HTR-8/SVneo (cell line): ENCODE results near the gene DBP.
A peak's percentile ranks its signal among the peaks of the same experiment; 100 is the strongest.

Experiments used
- DNase-seq: peaks from one replicate; pipeline ENCODE4 v3.0.0; 2011; ENCODE audit warnings: low spot score, mixed read lengths; ENCODE audit not compliant: insufficient read length
- FAIRE-seq: peaks from 2 replicates; lab custom pipeline; 2011; peaks lifted over from hg19 to GRCh38; lab: Jason Lieb, UNC

The DBP gene

GRCh38 chr19:48630296-48631063, 6.7 kb downstream of the DBP start:
- DNase-seq (no peak), FAIRE-seq (no peak)

- FAIRE-seq = no peak
- no peak for DNase-seq
Measured at GRCh38 chr19:48629599-48630295, 7.4 kb downstream of the DBP start.

GRCh38 chr19:48629297-48629598, 7.9 kb downstream of the DBP start:
- no peak for DNase-seq
- FAIRE-seq = no peak

- FAIRE-seq (no peak), DNase-seq (no peak)
Measured at GRCh38 chr19:48628486-48629296, 8.5 kb downstream of the DBP start.

GRCh38 chr19:48627865-48628314, 9.3 kb downstream of the DBP start:
- DNase-seq (no peak), FAIRE-seq (no peak)

- no peak for DNase-seq
Measured at GRCh38 chr19:48627201-48627864, 9.8 kb downstream of the DBP start.

GRCh38 chr19:48625891-48626327, 11.3 kb downstream of the DBP start:
- FAIRE-seq (no peak), DNase-seq (no peak)

More at GRCh38 chr19:48627201-48627864, 9.8 kb downstream of the DBP start:
- FAIRE-seq = no peak

GRCh38 chr19:48624791-48625723, 12.1 kb downstream of the DBP start:
- no peak for FAIRE-seq
- DNase-seq = no peak

GRCh38 chr19:48624067-48624594, 13.0 kb downstream of the DBP start:
- DNase-seq (peak; percentile 88), FAIRE-seq (peak; percentile 97)

- no peak for FAIRE-seq
Measured at GRCh38 chr19:48623556-48624066, 13.6 kb downstream of the DBP start.

GRCh38 chr19:48619692-48620585, 17.2 kb downstream of the DBP start:
- FAIRE-seq (no peak), DNase-seq (no peak)

More at GRCh38 chr19:48623556-48624066, 13.6 kb downstream of the DBP start:
- no peak for DNase-seq

GRCh38 chr19:48618916-48619691, 18.1 kb downstream of the DBP start, which contains the start of the genes RPL18 and SPHK2:
TSS of gene RPL18 (minus strand) at chr19:48619178. CDS start at chr19:48619143, 35 bp downstream.
TSS of gene SPHK2 (plus strand) at chr19:48619506. CDS start at chr19:48620515, 1,009 bp downstream.
- FAIRE-seq (peak; percentile 94), DNase-seq (peak; percentile 95)

GRCh38 chr19:48618278-48618915, 18.8 kb downstream of the DBP start:
- FAIRE-seq (no peak), DNase-seq (no peak)

- no peak for DNase-seq
- no peak for FAIRE-seq
Measured at GRCh38 chr19:48617146-48617937, 19.8 kb downstream of the DBP start.

- no peak for DNase-seq
- no peak for FAIRE-seq
Measured at GRCh38 chr19:48616491-48617056, 20.6 kb downstream of the DBP start.
